NB4 (cell line): Measurements from ENCODE around the gene TMEM233.

ENCODE experiments used
- DNase-seq: peaks from one replicate; pipeline ENCODE4 v3.0.0; 2010; ENCODE audit warnings: low read depth
- H3K4me3 ChIP-seq: one replicate; pipeline ENCODE4 v1.5.1; 2011; ENCODE audit warnings: mild to moderate bottlenecking, low read depth, low read length, moderate library complexity
- CTCF ChIP-seq: IDR thresholded peaks from one replicate; pipeline ENCODE4 v1.5.1; 2012; ENCODE audit warnings: low read depth, low read length
- MAX ChIP-seq: IDR thresholded peaks from 2 replicates; pipeline ENCODE4 v1.6.1; 2011; ENCODE audit warnings: low read depth, low read length
- MYC ChIP-seq: IDR thresholded peaks from 2 replicates; pipeline ENCODE4 v1.6.1; 2011; ENCODE audit warnings: low read depth, low read length
- POLR2A ChIP-seq: IDR thresholded peaks from 2 replicates; pipeline ENCODE4 v1.6.1; 2011; ENCODE audit warnings: mild to moderate bottlenecking; ENCODE audit not compliant: insufficient read length; ENCODE audit errors: extremely low read depth

The TMEM233 gene

DNA sequence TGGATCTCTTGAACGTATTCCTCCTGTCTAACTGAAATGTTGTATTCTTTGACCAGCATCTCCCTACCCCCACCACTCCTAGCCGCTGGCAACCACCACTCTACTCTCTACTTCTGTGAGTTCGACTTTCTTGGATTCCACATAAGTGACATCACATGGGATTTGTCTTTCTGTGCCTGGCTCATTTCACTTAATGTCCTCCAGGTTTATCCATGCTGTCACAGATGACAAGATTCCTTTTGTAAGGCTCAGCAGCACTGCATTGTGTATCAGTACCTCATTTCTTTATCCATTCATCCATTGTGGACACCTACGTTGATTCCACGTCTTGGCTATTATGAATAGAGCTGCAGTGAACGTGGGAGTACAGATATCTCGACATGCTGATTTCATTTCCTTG, 84.9 kb downstream of the TMEM233 start:
- TF ChIP-seq MAX (no peak), MYC (no peak), CTCF (no peak), POLR2A (no peak)
- no peak for DNase-seq
- H3K4me3 ChIP-seq: no peak overlapping the region

- DNase-seq: no peak
- no peak overlapping the region for H3K4me3 ChIP-seq
- TF ChIP-seq MAX (no peak), POLR2A (no peak), MYC (no peak), CTCF (no peak)
Measured at GRCh38 chr12:119679081-119679480, 85.5 kb downstream of the TMEM233 start.

- no peak overlapping the region for H3K4me3 ChIP-seq
- no peak for DNase-seq
- TF ChIP-seq MAX (no peak), CTCF (no peak), POLR2A (no peak), MYC (no peak)
Measured at GRCh38 chr12:119679490-119679889, 85.9 kb downstream of the TMEM233 start.

DNA sequence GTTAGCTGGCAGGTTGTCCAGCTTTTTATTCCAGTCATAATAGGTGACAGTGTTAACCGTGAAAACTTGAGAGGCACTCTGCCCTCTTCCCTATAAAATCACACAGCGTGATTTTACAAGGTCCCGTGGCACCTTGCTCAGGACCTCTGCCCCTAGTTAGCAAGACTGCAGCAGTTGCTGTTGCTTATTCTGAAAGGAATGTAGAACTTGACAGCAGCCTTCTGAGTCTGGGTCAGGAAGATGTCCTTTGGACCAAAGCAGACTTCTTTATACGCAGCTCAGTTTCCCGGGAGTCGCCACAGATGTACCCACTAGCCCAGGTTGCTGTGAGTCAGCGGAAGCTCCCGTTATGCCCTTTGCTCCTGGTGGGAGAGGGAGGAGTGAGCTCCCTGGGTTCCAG, 87.5 kb downstream of the TMEM233 start:
- TF ChIP-seq MAX (no peak), CTCF (no peak), POLR2A (no peak), MYC (no peak)
- no peak overlapping the region for H3K4me3 ChIP-seq
- no peak for DNase-seq

- no peak for TF ChIP-seq MYC
- no peak for TF ChIP-seq MAX
- TF ChIP-seq CTCF: no peak
- no peak for TF ChIP-seq POLR2A
- no peak overlapping the region for H3K4me3 ChIP-seq
- DNase-seq: no peak
Measured at GRCh38 chr12:119681728-119682638, 88.4 kb downstream of the TMEM233 start.
